Nucleus accumbens (tissue), 56 donors: ENCODE results near the gene ACYP2.

Source experiments
- DNase-seq, 56 donors: peaks; one replicate each; lab custom pipeline; 2025; lab: John Stamatoyannopoulos, UW

ACYP2 gene

DNA sequence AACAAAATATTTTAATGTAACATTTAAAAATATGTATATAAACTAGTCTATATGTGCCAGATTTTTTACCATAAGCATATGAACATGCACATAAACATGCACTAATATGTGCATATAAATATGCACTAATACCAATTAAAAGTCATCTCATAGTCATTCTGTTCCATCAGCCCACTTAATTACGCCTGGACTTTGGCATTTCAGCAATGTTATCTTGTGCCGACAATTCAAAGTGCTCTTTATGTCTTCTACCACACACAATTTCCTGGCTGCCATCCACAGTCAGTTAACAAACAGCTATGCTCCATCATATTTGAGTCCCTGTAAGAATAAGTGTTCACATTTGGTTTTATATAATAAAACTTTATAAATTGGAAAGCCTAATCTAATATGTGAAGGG is 233.2 kb downstream of the ACYP2 start:
- DNase-seq, result peak in 2 of 56 donors; percentile 8 to 15

GRCh38 chr2:54350426-54350825 is 235.0 kb downstream of the ACYP2 start:
- DNase-seq, result no peak

DNA sequence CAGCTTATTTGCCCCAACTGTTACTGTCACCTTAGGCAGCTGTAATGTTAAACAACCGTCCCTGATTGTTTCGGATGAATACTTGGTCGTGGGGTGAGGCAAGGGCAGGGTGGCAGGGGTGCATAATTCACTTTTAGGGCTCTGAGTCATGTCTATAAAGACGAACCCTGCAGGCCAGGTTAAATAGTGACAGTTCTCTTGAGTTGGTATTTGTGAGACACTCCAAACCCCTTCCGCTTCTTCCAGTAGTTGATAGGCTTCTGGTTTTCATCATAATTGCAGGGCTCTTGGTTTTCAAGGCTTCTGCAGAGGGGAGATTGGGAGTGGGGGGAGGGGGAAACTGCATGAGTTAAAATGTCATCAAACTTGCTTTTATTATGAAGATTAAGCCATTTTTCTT is 237.8 kb downstream of the ACYP2 start:
- DNase-seq, result no peak
